ENCODE results near the gene CNIH3.

Gene CNIH3

GRCh38 chr1:224767676-224768075, 151.6 kb downstream of the CNIH3 start:
- DNase-seq (ENCODE audit: low read depth in 1 of 2, low spot score in 1 of 2) = no peak

- DNase-seq (ENCODE audit: low read depth in 1 of 2, low spot score in 1 of 2) = no peak
Measured at GRCh38 chr1:224768971-224769370, 152.9 kb downstream of the CNIH3 start.

DNA sequence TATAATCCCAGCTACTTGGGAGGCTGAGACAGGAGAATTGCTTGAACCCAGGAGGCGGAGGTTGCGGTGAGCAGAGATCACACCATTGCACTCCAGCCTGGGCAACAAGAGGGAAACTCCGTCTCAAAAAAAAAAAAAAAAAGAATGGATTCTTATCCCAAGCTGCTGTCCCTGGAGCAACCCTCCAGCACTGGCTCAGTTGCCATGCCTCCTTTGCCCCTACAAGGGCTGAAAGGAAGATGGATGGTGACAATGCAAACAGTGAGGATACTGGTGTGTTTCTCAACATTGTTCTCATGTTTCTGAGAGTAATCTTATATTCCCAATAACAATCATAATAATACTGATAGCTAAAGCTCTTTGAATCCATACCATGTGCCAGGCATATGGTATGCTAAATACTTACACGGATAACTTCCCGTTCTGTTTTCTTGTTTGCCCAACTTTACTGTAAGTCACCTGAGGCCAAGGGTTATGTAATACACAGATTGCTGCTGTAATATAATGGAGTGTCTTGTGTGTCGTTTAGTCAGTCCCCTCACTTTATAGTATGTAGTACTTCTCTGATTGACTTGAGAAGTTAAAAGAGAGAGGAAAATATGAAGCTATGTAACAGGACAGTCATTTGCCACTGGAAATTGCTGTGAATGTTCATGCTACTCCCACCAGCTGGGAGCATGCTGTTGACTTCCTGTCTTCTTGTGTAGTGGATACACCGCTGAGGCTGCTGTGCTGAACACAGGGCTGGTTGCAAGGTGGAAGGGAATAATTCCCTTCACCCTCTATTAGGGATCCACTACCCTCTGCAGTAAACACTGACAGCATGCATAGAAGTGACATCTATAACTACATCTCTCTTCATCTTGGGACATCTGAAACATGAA, 153.6 kb downstream of the CNIH3 start:
- DNase-seq (ENCODE audit: low read depth in 1 of 2, low spot score in 1 of 2) = no peak

- no peak for DNase-seq (ENCODE audit: low read depth in 1 of 2, low spot score in 1 of 2)
Measured at GRCh38 chr1:224770336-224770693, 154.2 kb downstream of the CNIH3 start.

- no peak for DNase-seq (ENCODE audit: low read depth in 1 of 2, low spot score in 1 of 2)
Measured at GRCh38 chr1:224773646-224774045, 157.5 kb downstream of the CNIH3 start.

GRCh38 chr1:224774378-224774777, 158.3 kb downstream of the CNIH3 start:
- no peak for DNase-seq (ENCODE audit: low read depth in 1 of 2, low spot score in 1 of 2)

DNA sequence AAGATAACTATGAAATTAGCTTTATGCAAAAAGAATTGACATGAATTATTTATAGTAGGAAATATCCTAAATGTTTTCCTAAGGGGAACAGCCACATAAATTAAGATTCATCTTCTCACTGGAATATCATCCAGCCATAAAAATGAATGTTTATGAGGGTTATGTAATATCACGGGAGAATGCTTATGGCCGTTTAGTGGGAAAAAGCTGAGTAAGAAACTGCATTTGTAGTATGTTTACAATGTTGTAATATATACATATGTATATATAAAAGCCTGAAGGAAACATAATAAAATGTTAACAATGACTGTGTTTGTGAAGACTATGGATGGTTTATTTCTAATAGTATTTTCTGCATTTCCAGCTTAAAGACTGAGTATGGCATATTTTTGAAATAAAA, 161.1 kb downstream of the CNIH3 start:
- no peak for DNase-seq (ENCODE audit: low read depth in 1 of 2, low spot score in 1 of 2)

DNA sequence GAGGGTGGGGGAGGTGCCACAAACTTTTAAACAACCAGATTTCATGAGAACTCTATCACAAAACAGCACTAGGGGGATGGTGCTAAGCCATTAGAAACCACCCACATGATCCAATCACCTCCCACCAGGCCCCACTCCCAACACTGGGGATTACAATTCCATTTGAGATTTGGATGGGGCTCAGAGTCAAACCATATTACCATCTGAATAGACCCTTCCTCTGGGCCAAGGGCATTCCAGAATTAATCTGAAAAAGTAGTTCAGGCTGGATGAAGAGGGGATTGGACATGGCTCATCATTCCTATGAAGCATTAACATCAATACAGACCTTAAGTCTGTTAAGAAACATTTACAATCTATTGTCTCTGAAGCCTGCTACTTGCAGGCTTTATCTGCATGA, 163.4 kb downstream of the CNIH3 start:
- DNase-seq (ENCODE audit: low read depth in 1 of 2, low spot score in 1 of 2) = no peak

DNA sequence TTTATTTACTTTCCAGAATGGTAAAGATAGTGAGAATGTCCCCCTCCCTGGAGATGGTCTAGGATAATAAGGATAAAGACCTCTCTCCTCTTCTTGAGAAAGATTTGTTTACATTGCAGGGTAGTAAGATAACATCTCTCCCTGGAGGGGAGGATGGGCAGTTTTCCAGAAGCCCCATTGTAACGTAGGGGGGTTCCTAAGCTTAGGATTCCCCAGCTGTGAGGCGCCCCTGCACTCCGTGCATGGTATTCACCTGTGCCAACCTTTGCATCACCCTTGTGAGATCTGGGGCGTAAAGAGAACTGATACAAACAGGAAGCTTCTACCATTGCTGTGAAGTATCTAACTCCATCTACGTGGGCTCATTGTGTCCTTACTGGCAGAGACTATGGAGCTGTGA, 164.6 kb downstream of the CNIH3 start:
- no peak for DNase-seq (ENCODE audit: low read depth in 1 of 2, low spot score in 1 of 2)

- no peak for DNase-seq (ENCODE audit: low read depth in 1 of 2, low spot score in 1 of 2)
Measured at GRCh38 chr1:224781800-224782199, 165.7 kb downstream of the CNIH3 start.

- DNase-seq (ENCODE audit: low read depth in 1 of 2, low spot score in 1 of 2) = no peak
Measured at GRCh38 chr1:224782281-224783000, 166.3 kb downstream of the CNIH3 start.

DNA sequence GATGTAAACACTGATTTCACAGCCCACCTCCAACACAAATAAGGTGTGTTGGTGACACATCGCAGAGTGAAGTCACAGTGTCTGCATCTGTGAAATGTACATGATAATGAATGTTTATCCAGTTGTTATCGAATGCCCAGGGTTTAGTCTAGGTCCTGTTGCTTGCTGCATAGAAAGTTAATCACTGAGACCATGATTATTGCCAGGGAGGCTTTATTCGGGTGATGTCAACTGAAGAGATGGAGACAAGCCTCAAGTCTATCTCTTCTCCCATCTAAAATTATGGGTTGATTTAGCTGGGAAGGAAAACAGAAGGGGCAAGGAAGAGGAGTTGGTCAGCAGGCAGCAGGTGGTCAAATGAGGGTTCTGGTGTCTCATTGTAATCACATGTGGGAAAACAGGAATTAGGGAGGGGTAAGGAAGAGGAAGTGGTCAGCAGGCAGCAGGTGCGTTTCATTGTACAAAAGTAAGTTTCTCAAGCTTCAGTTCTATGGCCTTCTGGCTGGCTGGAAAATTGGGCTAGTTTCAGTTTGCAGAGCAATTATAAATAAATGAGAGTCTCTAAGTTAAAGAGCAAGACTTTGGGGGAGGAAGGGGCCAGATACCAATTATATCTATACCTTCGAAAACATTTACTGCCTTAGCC, 167.0 kb downstream of the CNIH3 start:
- no peak for DNase-seq (ENCODE audit: low read depth in 1 of 2, low spot score in 1 of 2)

DNA sequence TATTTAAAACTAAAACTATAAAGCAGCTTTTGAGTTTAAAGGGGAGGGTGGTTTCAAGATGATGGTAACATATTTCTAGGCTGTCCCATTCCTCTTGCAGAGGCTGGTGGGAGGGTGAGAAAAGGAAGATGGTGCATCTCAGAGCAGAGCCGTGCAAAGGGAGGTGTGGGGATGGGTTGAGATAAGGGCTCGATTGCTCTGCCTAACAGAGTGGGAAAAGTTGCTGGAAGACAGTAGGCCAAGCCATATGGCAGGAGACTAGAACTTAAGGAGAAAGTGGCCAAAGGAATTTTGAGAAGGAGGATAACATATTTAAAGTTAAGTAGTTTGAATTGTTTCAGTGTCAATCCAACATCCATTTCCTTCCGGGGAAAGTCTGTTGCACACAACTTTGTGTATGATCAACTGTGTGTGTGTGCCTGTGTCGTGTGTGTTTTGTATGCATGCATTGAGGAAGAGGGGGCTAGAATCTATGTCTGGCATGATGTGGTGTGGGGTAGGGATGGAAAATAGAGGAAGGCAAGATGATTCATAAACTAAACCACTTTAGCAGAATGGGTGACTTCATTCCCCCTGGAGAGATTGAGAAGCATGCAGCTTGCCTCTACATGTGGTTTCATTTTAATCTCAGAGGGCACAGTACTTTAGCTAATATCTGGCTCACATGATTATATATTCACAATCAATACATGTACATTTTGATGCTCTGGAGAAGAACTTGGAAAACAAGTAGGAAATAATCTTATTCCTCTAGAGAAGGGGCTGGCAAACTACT, 168.3 kb downstream of the CNIH3 start:
- DNase-seq (ENCODE audit: low read depth in 1 of 2, low spot score in 1 of 2) = no peak

GRCh38 chr1:224785040-224785328, 168.9 kb downstream of the CNIH3 start:
- no peak for DNase-seq (ENCODE audit: low read depth in 1 of 2, low spot score in 1 of 2)

- no peak for DNase-seq (ENCODE audit: low read depth in 1 of 2, low spot score in 1 of 2)
Measured at GRCh38 chr1:224785622-224786021, 169.5 kb downstream of the CNIH3 start.

DNA sequence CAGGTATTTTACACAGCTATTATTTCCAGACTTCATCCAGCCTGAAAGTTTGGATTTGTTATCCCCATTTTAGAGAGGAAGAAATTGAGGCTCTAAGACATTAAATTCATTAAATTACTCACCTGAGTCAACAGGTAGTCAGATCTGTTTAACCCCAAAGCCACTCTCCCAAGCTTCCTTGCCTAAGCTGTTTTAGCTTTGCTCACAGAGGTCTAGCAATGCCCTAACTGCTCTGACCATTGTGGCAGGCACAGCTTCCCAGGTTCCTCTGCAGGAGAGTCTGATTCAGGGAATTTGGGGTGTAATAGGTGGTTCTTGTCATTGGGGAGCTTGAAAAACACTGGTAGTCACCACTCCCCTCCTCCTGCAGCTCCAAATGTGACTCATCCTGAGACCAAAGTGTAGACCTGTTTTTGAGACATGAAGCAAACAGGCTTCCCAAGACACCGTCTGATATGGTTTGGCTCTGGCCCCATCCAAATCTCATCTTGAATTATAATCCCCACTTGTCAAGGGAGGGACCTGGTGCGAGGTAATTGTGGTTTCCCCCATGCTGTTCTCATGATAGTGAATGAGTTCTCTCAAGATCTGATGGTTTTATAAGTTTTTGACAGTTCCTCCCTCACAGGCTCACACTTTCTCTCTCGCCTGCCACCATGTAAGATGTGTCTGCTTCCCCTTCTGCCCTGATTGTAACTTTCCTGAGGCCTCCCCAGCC, 170.6 kb downstream of the CNIH3 start:
- DNase-seq (ENCODE audit: low read depth in 1 of 2, low spot score in 1 of 2) = no peak

DNA sequence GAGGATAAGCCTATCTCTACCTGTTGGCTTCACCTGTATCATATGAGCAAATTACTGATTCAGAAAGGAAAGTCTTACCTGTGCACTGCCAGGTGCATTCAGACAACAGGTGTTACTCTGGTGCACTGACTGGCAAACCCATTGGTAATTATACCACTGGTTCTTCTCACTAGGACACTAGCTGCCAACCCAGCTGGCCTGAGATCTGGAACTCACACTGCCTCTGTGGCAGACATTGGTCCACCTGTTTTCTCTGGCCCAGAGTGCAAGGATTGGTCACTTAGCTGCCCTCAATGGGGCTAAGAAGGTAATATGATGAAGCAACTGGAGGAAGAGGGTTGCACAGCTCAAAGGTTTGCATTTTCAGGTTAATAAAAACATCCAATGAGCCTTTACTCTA, 173.2 kb downstream of the CNIH3 start:
- DNase-seq (ENCODE audit: low read depth in 1 of 2, low spot score in 1 of 2) = no peak
